Liver (tissue), 9 donors: ENCODE measurements around the gene KRT36. TPM values are rescaled to one million over a fixed set of nuclear protein-coding genes. Genes with fewer than 3 reads are reported as not detected.

Source experiments
- DNase-seq: peaks from one replicate; pipeline ENCODE4 v3.0.0-alpha.2; 2017; ENCODE audit warnings: low spot score
- H3K27ac ChIP-seq, 2 donors: one replicate each; pipeline ENCODE4 v1.7.0; 2013; ENCODE audit warnings: inconsistent platforms in 2 of 2, low read length in 2 of 2, control low read depth in 1 of 2, low read depth in 1 of 2, mild to moderate bottlenecking in 1 of 2
- H3K27me3 ChIP-seq, 4 donors: one replicate each; pipeline versions ENCODE4 v1.6.1 to v1.7.0; 2013; ENCODE audit warnings: low read length in 3 of 4, inconsistent platforms in 1 of 4, mild to moderate bottlenecking in 1 of 4, moderate library complexity in 1 of 4; ENCODE audit not compliant: control insufficient read depth in 4 of 4, insufficient read depth in 4 of 4
- H3K36me3 ChIP-seq, 4 donors: one replicate each; pipeline versions ENCODE4 v1.6.1 to v1.7.0; 2013; ENCODE audit warnings: low read length in 3 of 4, mild to moderate bottlenecking in 3 of 4, low read depth in 1 of 4, moderate library complexity in 1 of 4; ENCODE audit not compliant: control insufficient read depth in 4 of 4, insufficient read depth in 3 of 4
- H3K4me1 ChIP-seq, 4 donors: one replicate each; pipeline versions ENCODE4 v1.6.1 to v1.7.0; 2013; ENCODE audit warnings: low read length in 3 of 4, mild to moderate bottlenecking in 3 of 4, moderate library complexity in 1 of 4; ENCODE audit not compliant: control insufficient read depth in 4 of 4, insufficient read depth in 4 of 4
- H3K4me3 ChIP-seq, 3 donors: one replicate each; pipeline versions ENCODE4 v1.6.1 to v1.7.0; 2013; ENCODE audit warnings: low read length in 3 of 3, control low read depth in 1 of 3, low read depth in 1 of 3, mild to moderate bottlenecking in 1 of 3
- H3K9ac ChIP-seq, 2 donors: one replicate each; pipeline ENCODE4 v1.7.0; 2013; ENCODE audit warnings: low read length in 2 of 2, mild to moderate bottlenecking in 2 of 2, moderate library complexity in 2 of 2, control low read depth in 1 of 2, low read depth in 1 of 2
- H3K9me3 ChIP-seq, 4 donors: one replicate each; pipeline versions ENCODE4 v1.6.1 to v1.7.0; 2013; ENCODE audit warnings: low read length in 3 of 4; ENCODE audit not compliant: control insufficient read depth in 4 of 4
- EGR1 ChIP-seq, 2 donors: IDR thresholded peaks; 2 replicates each; pipeline ENCODE4 v1.6.1; 2016 to 2018; ENCODE audit warnings: antibody characterized with exemption in 2 of 2, low read depth in 2 of 2
- FOXA2 ChIP-seq: IDR thresholded peaks from 2 replicates; pipeline ENCODE4 v1.6.1; 2016; ENCODE audit warnings: antibody characterized with exemption
- GABPA ChIP-seq, 2 donors: IDR thresholded peaks in 1 of 2; conservative IDR thresholded peaks in 1 of 2; 2 replicates each; pipeline ENCODE4 v1.6.1; 2016; ENCODE audit warnings: antibody characterized with exemption in 2 of 2, mild to moderate bottlenecking in 1 of 2, moderate library complexity in 1 of 2
- HNF4A ChIP-seq, 2 donors: conservative IDR thresholded peaks; 2 replicates each; pipeline ENCODE4 v1.6.1; 2016; ENCODE audit warnings: antibody characterized with exemption in 2 of 2, mild to moderate bottlenecking in 2 of 2
- HNF4G ChIP-seq: IDR thresholded peaks from 2 replicates; pipeline ENCODE4 v1.6.1; 2016; ENCODE audit warnings: antibody characterized with exemption
- JUND ChIP-seq, 2 donors: IDR thresholded peaks; 2 replicates each; pipeline ENCODE4 v1.6.1; 2016; ENCODE audit warnings: antibody characterized with exemption in 2 of 2
- NR2F2 ChIP-seq: IDR thresholded peaks from 2 replicates; pipeline ENCODE4 v1.6.1; 2016; ENCODE audit warnings: antibody characterized with exemption
- RAD21 ChIP-seq, 2 donors: IDR thresholded peaks; 2 replicates each; pipeline ENCODE4 v1.6.1; 2016; ENCODE audit warnings: antibody characterized with exemption in 2 of 2, mild to moderate bottlenecking in 2 of 2
- RXRA ChIP-seq, 2 donors: IDR thresholded peaks; 2 replicates each; pipeline ENCODE4 v1.6.1; 2017 to 2018; ENCODE audit warnings: antibody characterized with exemption in 2 of 2, mild to moderate bottlenecking in 1 of 2
- SP1 ChIP-seq: IDR thresholded peaks from 2 replicates; pipeline ENCODE4 v1.6.1; 2018; ENCODE audit warnings: antibody characterized with exemption, mild to moderate bottlenecking
- TAF1 ChIP-seq: conservative IDR thresholded peaks from 2 replicates; pipeline ENCODE4 v1.6.1; 2016; ENCODE audit warnings: antibody characterized with exemption, mild to moderate bottlenecking
- YY1 ChIP-seq: IDR thresholded peaks from 2 replicates; pipeline ENCODE4 v1.6.1; 2016; ENCODE audit warnings: antibody characterized with exemption, mild to moderate bottlenecking
- WGBS: extraction: QIAGEN DNeasy Blood & Tissue Kit; methylation state at CpG from one replicate; pipeline ENCODE4 v1.1.7; 2013; 5-methylcytosine and 5-hydroxymethylcytosine counted together
- polyA plus RNA-seq, 2 donors: library from polyadenylated mRNA; stranded (reverse) in 1 of 2; unstranded in 1 of 2; fragments of 200-250 nt in 1 of 2; fragments of >200 nt in 1 of 2; fragmentation: Nextera tagmentation in 1 of 2; extraction: Ambion mirVana in 1 of 2; gene quantifications; one replicate each; pipeline versions ENCODE4 v1.2.1 to v1.2.3, GENCODE V29; 2013 to 2015
- total RNA-seq, 2 donors: library from RNA; depleted of rRNA; stranded (reverse); fragments of >200 nt; gene quantifications; one replicate each; pipeline ENCODE4 v1.2.3, GENCODE V29; 2014
- TF ChIP-seq, protein P1 (sequence below): IDR thresholded peaks from 2 replicates; pipeline ENCODE4 v1.6.1; 2016; ENCODE audit warnings: antibody characterized with exemption
- TF ChIP-seq, protein P2 (sequence below): fragments of 150-350 bp; IDR thresholded peaks from 2 replicates; pipeline ENCODE4 v1.5.1; 2017; ENCODE audit warnings: improper control_type of control experiment, low read depth, low read length; ENCODE audit not compliant: missing input control
- TF ChIP-seq, protein P3 (sequence below): IDR thresholded peaks from 2 replicates; pipeline ENCODE4 v1.6.1; 2016; ENCODE audit warnings: antibody characterized with exemption
- TF ChIP-seq, protein P4 (sequence below): IDR thresholded peaks from 2 replicates; pipeline ENCODE4 v1.6.1; 2016; ENCODE audit warnings: antibody characterized with exemption, mild to moderate bottlenecking
- donor health status: healthy.
- donor health status: healthy.
- donor health status: healthy.
- donor health status: healthy.
- donor health status: healthy.

The KRT36 gene
- total and polyA plus RNA-seq, 4 donors, result 0.05 TPM; not detected in 3

DNA sequence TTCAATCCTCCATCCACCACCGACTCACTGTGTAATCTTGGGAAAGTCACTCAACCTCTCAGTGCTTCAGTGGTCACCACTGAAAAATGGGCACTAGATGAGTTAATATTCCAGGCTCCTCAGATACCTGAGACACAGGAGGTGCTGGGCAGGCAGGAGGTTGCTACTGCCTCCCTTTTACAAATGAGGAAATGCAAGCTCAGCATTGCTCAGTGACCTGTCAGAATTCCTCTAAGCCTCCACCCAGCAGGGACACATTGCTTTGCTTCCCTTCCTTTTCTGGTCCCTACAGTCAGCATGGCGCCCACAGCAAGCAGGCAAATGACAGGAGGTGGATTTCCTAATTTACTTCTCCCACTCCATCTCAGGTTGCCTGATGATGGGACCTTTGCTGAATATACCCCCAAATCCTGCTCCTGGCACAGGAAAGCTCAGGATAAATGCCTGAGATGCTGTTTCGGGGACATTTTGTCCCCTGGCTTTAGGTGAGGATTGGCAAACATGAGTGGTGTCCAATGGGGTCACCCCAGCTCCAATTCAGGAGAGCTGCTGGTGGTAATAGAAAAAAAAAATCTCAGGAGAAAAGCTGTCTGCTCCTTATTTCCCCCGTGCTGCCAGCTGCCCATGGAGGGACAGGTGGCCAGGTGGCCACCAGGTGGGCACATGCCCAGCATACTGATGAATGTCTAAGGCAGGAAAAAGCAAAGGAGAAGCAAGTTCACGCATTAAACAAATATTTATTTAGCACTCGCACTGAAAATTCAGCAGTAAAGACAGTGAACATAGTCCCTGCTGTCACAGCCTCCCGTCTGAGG is 20.7 kb upstream of the KRT36 start:
- no peak overlapping the region for H3K27ac ChIP-seq
- no peaks in the 10 kb centered on the region for H3K4me1 ChIP-seq
- H3K4me3 ChIP-seq, result no peak overlapping the region
- no peaks in the 10 kb centered on the region for H3K27me3 ChIP-seq
- 67% methylated on average over 7 of the region's 7 CpGs for WGBS
- H3K9ac ChIP-seq, result no peak overlapping the region
- no peak for DNase-seq
- H3K9me3 ChIP-seq, result no peaks in the 10 kb centered on the region
- TF ChIP-seq RAD21 (IDR thresholded peaks at IDR 0.05) (no peak), JUND (IDR thresholded peaks at IDR 0.05) (no peak), RXRA (IDR thresholded peaks at IDR 0.05) (no peak), HNF4A (conservative IDR thresholded peaks at IDR 0.05) (no peak), TAF1 (no peak), NR2F2 (no peak)
- TF ChIP-seq, protein P1, sequence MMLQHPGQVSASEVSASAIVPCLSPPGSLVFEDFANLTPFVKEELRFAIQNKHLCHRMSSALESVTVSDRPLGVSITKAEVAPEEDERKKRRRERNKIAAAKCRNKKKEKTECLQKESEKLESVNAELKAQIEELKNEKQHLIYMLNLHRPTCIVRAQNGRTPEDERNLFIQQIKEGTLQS, result no peak
- TF ChIP-seq, protein P2, sequence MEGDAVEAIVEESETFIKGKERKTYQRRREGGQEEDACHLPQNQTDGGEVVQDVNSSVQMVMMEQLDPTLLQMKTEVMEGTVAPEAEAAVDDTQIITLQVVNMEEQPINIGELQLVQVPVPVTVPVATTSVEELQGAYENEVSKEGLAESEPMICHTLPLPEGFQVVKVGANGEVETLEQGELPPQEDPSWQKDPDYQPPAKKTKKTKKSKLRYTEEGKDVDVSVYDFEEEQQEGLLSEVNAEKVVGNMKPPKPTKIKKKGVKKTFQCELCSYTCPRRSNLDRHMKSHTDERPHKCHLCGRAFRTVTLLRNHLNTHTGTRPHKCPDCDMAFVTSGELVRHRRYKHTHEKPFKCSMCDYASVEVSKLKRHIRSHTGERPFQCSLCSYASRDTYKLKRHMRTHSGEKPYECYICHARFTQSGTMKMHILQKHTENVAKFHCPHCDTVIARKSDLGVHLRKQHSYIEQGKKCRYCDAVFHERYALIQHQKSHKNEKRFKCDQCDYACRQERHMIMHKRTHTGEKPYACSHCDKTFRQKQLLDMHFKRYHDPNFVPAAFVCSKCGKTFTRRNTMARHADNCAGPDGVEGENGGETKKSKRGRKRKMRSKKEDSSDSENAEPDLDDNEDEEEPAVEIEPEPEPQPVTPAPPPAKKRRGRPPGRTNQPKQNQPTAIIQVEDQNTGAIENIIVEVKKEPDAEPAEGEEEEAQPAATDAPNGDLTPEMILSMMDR, result no peak
- H3K36me3 ChIP-seq, result no peaks in the 10 kb centered on the region

DNA sequence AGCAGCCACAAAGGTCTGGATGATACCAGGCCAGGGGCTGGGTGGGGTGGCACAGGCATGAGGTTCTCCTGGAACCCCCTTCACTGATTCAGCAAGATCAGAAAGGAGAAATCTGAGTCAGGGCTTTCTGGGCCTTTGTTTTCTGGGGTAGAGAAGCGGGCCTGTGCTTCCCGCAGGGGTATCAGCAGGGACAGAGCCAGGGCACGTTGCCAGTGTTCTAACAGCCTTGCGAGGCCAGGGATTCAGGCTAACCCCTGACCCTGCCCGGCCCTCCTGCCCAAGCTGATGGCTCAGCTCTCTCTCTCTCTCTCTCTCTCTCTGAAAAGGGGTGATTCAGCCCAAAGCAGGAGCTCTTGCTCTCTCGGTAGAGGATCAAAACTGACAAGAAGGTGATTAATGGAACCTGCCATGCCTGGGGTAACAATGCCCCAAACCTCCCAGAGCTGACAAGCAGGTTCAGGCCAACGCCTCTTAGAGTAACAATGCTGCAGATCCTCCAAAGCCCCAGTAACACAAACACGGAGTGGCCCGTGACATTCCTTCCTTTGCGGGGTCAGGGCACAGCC is 17.7 kb upstream of the KRT36 start:
- Histone ChIP-seq H3K9ac (no peak overlapping the region), H3K4me1 (no peaks in the 10 kb centered on the region), H3K4me3 (no peak overlapping the region), H3K27ac (no peak overlapping the region), H3K36me3 (no peaks in the 10 kb centered on the region), H3K27me3 (no peaks in the 10 kb centered on the region), H3K9me3 (no peaks in the 10 kb centered on the region)
- 57% methylated on average over 10 of the region's 10 CpGs for WGBS
- DNase-seq, result no peak
- TF ChIP-seq, protein P3, sequence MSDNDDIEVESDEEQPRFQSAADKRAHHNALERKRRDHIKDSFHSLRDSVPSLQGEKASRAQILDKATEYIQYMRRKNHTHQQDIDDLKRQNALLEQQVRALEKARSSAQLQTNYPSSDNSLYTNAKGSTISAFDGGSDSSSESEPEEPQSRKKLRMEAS, result no peak
- TF ChIP-seq NR2F2 (no peak), FOXA2 (no peak), SP1 (no peak), HNF4A (conservative IDR thresholded peaks at IDR 0.05) (no peak), GABPA (IDR thresholded peaks at IDR 0.05 in 1 of 2, conservative IDR thresholded peaks at IDR 0.05 in 1 of 2) (no peak), HNF4G (no peak), TAF1 (no peak), RXRA (IDR thresholded peaks at IDR 0.05) (no peak), YY1 (no peak), RAD21 (IDR thresholded peaks at IDR 0.05) (no peak), EGR1 (IDR thresholded peaks at IDR 0.05; ENCODE audit: low read depth in 2 of 2) (no peak)
- TF ChIP-seq, protein P2, result no peak
- TF ChIP-seq, protein P4, sequence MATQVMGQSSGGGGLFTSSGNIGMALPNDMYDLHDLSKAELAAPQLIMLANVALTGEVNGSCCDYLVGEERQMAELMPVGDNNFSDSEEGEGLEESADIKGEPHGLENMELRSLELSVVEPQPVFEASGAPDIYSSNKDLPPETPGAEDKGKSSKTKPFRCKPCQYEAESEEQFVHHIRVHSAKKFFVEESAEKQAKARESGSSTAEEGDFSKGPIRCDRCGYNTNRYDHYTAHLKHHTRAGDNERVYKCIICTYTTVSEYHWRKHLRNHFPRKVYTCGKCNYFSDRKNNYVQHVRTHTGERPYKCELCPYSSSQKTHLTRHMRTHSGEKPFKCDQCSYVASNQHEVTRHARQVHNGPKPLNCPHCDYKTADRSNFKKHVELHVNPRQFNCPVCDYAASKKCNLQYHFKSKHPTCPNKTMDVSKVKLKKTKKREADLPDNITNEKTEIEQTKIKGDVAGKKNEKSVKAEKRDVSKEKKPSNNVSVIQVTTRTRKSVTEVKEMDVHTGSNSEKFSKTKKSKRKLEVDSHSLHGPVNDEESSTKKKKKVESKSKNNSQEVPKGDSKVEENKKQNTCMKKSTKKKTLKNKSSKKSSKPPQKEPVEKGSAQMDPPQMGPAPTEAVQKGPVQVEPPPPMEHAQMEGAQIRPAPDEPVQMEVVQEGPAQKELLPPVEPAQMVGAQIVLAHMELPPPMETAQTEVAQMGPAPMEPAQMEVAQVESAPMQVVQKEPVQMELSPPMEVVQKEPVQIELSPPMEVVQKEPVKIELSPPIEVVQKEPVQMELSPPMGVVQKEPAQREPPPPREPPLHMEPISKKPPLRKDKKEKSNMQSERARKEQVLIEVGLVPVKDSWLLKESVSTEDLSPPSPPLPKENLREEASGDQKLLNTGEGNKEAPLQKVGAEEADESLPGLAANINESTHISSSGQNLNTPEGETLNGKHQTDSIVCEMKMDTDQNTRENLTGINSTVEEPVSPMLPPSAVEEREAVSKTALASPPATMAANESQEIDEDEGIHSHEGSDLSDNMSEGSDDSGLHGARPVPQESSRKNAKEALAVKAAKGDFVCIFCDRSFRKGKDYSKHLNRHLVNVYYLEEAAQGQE, result no peak
